ENCODE results near the gene GHRL. TPM values are rescaled to one million over a fixed set of nuclear protein-coding genes. Genes with fewer than 3 reads are reported as not detected.

GHRL gene
- total and polyA plus RNA-seq, 2 donors (not counting 3 experiments of a cell fraction or from before 2014, with no cell fraction given): not detected

DNA sequence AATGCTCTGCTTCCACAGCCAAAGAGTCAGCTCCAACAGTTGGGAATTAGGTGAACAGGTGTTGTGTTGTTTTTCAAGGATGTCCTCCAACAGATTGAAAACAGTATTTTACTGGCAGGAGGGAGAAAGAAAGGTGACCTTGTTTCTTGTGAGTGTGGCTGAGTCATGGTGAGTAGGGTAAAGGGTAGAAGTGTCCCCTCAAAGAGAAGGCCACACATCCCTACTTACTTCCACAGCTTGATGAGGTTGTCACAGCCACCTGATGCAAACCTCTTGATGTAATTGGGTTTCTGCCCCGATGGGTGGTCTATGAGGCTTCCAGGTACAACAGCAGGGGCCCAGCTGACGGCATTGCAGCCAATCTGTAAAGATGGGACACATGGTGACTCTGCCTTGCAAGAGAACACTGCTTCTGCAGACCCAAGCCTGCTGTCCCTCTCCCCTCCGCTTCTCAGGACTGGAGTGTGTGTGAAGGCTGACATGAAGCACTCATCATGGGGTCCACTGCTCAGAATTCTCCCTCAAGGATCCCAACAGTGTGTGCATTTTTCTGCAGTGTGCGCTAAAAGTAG, 12.7 kb upstream of the GHRL start:
- no peak overlapping the region for H3K4me3 ChIP-seq (replicated peaks in 1 of 3; ENCODE audit: insufficient read depth in 1 of 3, low read depth in 1 of 3, low read length in 3 of 3)
- dilution Hi-C loops (cut with MboI; ENCODE audit: extremely low pct_ligation_motif_present, low sequenced_read_pairs) (no loop called here), intact Hi-C loops (cut with micrococcal nuclease) (no loop called here)
- BruUV-seq (replicated peaks): no TSS peak
- no peak overlapping the region for H3K4me2 ChIP-seq (ENCODE audit: insufficient read depth, low read length)
- H2AFZ ChIP-seq (ENCODE audit: low read depth, low read length): no peak overlapping the region
- H3K36me3 ChIP-seq (ENCODE audit: control insufficient read depth in 2 of 2, extremely low read depth in 1 of 2, insufficient read depth in 2 of 2, low read length in 2 of 2): peaks cover 43 to 50% of the 10 kb centered on the region in 2 experiments
- POLR2A ChIA-PET: interaction anchor here (1.0 kb wide), 1 partner anchor 10 kb away, joined by 5 read pairs; no protein-coding TSS in a partner anchor
- H3K27me3 ChIP-seq (ENCODE audit: control insufficient read depth in 2 of 2, insufficient read depth in 2 of 2, low read length in 2 of 2): no peaks in the 10 kb centered on the region
- no peaks in the 10 kb centered on the region for H3K79me2 ChIP-seq (ENCODE audit: control insufficient read depth, insufficient read depth, low read length)
- H3K9me1 ChIP-seq (replicated peaks; ENCODE audit: control insufficient read depth, extremely low read depth, insufficient read depth, low read length): no peaks in the 10 kb centered on the region
- DNase-seq (ENCODE audit: low read depth, low spot score): no peak
- TF ChIP-seq, protein P1, sequence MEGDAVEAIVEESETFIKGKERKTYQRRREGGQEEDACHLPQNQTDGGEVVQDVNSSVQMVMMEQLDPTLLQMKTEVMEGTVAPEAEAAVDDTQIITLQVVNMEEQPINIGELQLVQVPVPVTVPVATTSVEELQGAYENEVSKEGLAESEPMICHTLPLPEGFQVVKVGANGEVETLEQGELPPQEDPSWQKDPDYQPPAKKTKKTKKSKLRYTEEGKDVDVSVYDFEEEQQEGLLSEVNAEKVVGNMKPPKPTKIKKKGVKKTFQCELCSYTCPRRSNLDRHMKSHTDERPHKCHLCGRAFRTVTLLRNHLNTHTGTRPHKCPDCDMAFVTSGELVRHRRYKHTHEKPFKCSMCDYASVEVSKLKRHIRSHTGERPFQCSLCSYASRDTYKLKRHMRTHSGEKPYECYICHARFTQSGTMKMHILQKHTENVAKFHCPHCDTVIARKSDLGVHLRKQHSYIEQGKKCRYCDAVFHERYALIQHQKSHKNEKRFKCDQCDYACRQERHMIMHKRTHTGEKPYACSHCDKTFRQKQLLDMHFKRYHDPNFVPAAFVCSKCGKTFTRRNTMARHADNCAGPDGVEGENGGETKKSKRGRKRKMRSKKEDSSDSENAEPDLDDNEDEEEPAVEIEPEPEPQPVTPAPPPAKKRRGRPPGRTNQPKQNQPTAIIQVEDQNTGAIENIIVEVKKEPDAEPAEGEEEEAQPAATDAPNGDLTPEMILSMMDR (IDR thresholded peaks at IDR 0.05; ENCODE audit: extremely low read depth in 1 of 2, insufficient read depth in 1 of 2, low read depth in 1 of 2, low read length in 2 of 2): no peak
- peak; percentile 13 for TF ChIP-seq POLR2A (IDR thresholded peaks at IDR 0.05; ENCODE audit: low read depth, low read length)
- no peak overlapping the region for H3K27ac ChIP-seq (ENCODE audit: insufficient read depth, low read depth, low read length)
- no peaks in the 10 kb centered on the region for H3K9me3 ChIP-seq (replicated peaks; ENCODE audit: control insufficient read depth, insufficient read depth, low read length)
- CTCF ChIA-PET: interaction anchor here (0.9 to 1.2 kb wide), 2 partner anchors 42 to 190 kb away, joined by 3 to 5 read pairs; no protein-coding TSS in a partner anchor
- no peak overlapping the region for H3K9ac ChIP-seq (replicated peaks; ENCODE audit: extremely low read depth, insufficient read depth, low read length)
- H3K4me1 ChIP-seq (ENCODE audit: control insufficient read depth, extremely low read depth, insufficient read depth, low read length): peaks cover 18% of the 10 kb centered on the region
- no peaks in the 10 kb centered on the region for H4K20me1 ChIP-seq (replicated peaks; ENCODE audit: control insufficient read depth, extremely low read depth, insufficient read depth, low read length)
- FAIRE-seq: no peak

GRCh38 chr3:10304905-10305304, 12.2 kb upstream of the GHRL start:
- FAIRE-seq (no peak), DNase-seq (ENCODE audit: low read depth, low spot score) (no peak)
- BruUV-seq (replicated peaks): no TSS peak
- Histone ChIP-seq H3K27me3 (ENCODE audit: control insufficient read depth in 2 of 2, insufficient read depth in 2 of 2, low read length in 2 of 2) (no peaks in the 10 kb centered on the region), H3K9ac (replicated peaks; ENCODE audit: extremely low read depth, insufficient read depth, low read length) (no peak overlapping the region), H3K4me3 (replicated peaks in 1 of 3; ENCODE audit: insufficient read depth in 1 of 3, low read depth in 1 of 3, low read length in 3 of 3) (no peak overlapping the region), H3K36me3 (ENCODE audit: control insufficient read depth in 2 of 2, extremely low read depth in 1 of 2, insufficient read depth in 2 of 2, low read length in 2 of 2) (peaks cover 44 to 54% of the 10 kb centered on the region in 2 experiments), H3K4me2 (ENCODE audit: insufficient read depth, low read length) (no peak overlapping the region), H3K9me1 (replicated peaks; ENCODE audit: control insufficient read depth, extremely low read depth, insufficient read depth, low read length) (no peaks in the 10 kb centered on the region), H3K9me3 (replicated peaks; ENCODE audit: control insufficient read depth, insufficient read depth, low read length) (no peaks in the 10 kb centered on the region), H3K27ac (ENCODE audit: insufficient read depth, low read depth, low read length) (no peak overlapping the region), H3K79me2 (ENCODE audit: control insufficient read depth, insufficient read depth, low read length) (no peaks in the 10 kb centered on the region), H2AFZ (ENCODE audit: low read depth, low read length) (no peak overlapping the region), H4K20me1 (replicated peaks; ENCODE audit: control insufficient read depth, extremely low read depth, insufficient read depth, low read length) (no peaks in the 10 kb centered on the region), H3K4me1 (ENCODE audit: control insufficient read depth, extremely low read depth, insufficient read depth, low read length) (peaks cover 13% of the 10 kb centered on the region)
- ChIA-PET CTCF (interaction anchor here (0.9 to 1.2 kb wide), 2 partner anchors 41 to 190 kb away, joined by 3 to 5 read pairs; no protein-coding TSS in a partner anchor), POLR2A (interaction anchor here (1.0 kb wide), 1 partner anchor 9 kb away, joined by 5 read pairs; no protein-coding TSS in a partner anchor)
- TF ChIP-seq JUN (IDR thresholded peaks at IDR 0.05; ENCODE audit: borderline replicate concordance, insufficient read depth, insufficient read length, low read depth): no peak
- no peak for TF ChIP-seq FOS (IDR thresholded peaks at IDR 0.05; ENCODE audit: borderline replicate concordance, insufficient read depth, low read length)
- no peak for TF ChIP-seq POLR2A (IDR thresholded peaks at IDR 0.05; ENCODE audit: low read depth, low read length)
- TF ChIP-seq POLR2AphosphoS5 (IDR thresholded peaks at IDR 0.05; ENCODE audit: insufficient read depth, low read depth, low read length): no peak
- TF ChIP-seq EZH2 (IDR thresholded peaks at IDR 0.05; ENCODE audit: borderline replicate concordance, low read depth, low read length, severe bottlenecking): no peak
- no peak for TF ChIP-seq MYC (IDR thresholded peaks at IDR 0.05; ENCODE audit: low read depth, low read length)
- TF ChIP-seq, protein P1 (IDR thresholded peaks at IDR 0.05; ENCODE audit: extremely low read depth in 1 of 2, insufficient read depth in 1 of 2, low read depth in 1 of 2, low read length in 2 of 2): no peak
- TF ChIP-seq MAX (IDR thresholded peaks at IDR 0.05; ENCODE audit: insufficient read depth, insufficient read length): no peak
- dilution Hi-C loops (cut with MboI; ENCODE audit: extremely low pct_ligation_motif_present, low sequenced_read_pairs): no loop called here
- intact Hi-C loops (cut with micrococcal nuclease): no loop called here

Measured in endothelial cell of umbilical vein (primary cell).